ENCODE measurements around the gene KIF25. TPM values are rescaled to one million over a fixed set of nuclear protein-coding genes. Genes with fewer than 3 reads are reported as not detected.
A peak's percentile ranks its signal among the peaks of the same experiment; 100 is the strongest.

KIF25 gene
- total and polyA plus RNA-seq, 7 experiments from 2014 or later = 0.86 TPM; not detected in 6

DNA sequence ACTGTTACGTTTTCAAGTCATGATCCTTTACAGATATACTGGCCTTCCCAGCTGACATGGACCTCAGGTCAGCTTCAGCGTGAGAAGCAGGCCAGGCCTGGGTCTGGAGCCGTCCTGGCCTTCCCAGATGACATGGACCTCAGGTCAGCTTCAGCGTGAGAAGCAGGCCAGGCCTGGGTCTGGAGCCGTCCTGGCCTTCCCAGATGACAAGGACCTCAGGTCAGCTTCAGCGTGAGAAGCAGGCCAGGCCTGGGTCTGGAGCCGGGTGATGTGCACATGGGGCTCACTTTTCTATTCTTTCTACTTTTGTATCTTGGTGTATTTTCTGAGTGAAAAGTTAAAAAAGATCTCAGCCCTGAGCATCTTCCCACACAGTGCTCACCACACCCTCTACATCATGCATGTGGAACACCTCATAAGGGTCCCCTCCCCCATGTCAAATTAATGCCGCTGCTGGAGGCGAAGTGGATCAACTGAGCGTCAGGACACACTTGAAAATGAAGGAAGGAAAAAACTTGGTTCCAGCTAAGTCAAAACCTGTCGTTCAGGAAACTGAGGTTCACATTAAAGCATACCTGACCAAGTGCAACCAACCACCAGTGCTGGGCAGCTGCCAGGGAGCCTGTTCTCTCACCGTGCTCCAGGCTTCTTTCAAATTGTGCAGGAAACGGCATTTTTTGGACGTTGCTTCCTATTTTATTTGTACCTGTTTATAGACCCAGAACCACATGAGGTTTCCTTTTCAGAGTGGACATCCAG is 32.2 kb downstream of the KIF25 start:
- DNase-seq = no peak
- no peaks in the 10 kb centered on the region for H3K27me3 ChIP-seq (ENCODE audit: control insufficient read depth in 2 of 2, insufficient read depth in 2 of 2, low read length in 2 of 2)
- H3K9me3 Mint-ChIP-seq = peaks cover 0 to 7% (median 2%) of the 10 kb centered on the region in 11 donors
- no peaks in the 10 kb centered on the region for H3K9me3 ChIP-seq (ENCODE audit: control insufficient read depth in 2 of 3, low read length in 3 of 3)
- no peak overlapping the region for H3K27ac ChIP-seq (ENCODE audit: low read depth, low read length)
- H3K4me1 ChIP-seq (ENCODE audit: control insufficient read depth in 2 of 2, insufficient read depth in 2 of 2, low read length in 2 of 2) = no peaks in the 10 kb centered on the region
- ATAC-seq = no peak
- no peak overlapping the region for H3K4me3 ChIP-seq (ENCODE audit: low read length)
- ChIA-PET CTCF (no interaction called here), POLR2A (no interaction called here)
- H3K4me3 Mint-ChIP-seq = no peak overlapping the region
- H3K36me3 Mint-ChIP-seq = no peaks in the 10 kb centered on the region
- peaks cover 6 to 48% (median 23%) of the 10 kb centered on the region in 5 donors for H3K27me3 Mint-ChIP-seq
- peaks cover 0 to 3% (median 0%) of the 10 kb centered on the region in 7 donors for H3K4me1 Mint-ChIP-seq
- intact Hi-C loops (cut with micrococcal nuclease) = no loop called here
- H3K36me3 ChIP-seq (ENCODE audit: control insufficient read depth in 2 of 3, insufficient read depth in 3 of 3, low read length in 3 of 3) = no peaks in the 10 kb centered on the region
- H3K27ac Mint-ChIP-seq = no peak overlapping the region

GRCh38 chr6:168030218-168030746 is 32.8 kb downstream of the KIF25 start:
- POLR2A ChIA-PET = no interaction called here
- H3K4me1 ChIP-seq (ENCODE audit: control insufficient read depth in 2 of 2, insufficient read depth in 2 of 2, low read length in 2 of 2) = no peaks in the 10 kb centered on the region
- peaks cover 12 to 47% (median 27%) of the 10 kb centered on the region in 5 donors for H3K27me3 Mint-ChIP-seq
- ATAC-seq (no peak), DNase-seq (no peak)
- H3K36me3 ChIP-seq (ENCODE audit: control insufficient read depth in 2 of 3, insufficient read depth in 3 of 3, low read length in 3 of 3) = no peaks in the 10 kb centered on the region
- no peak overlapping the region for H3K27ac Mint-ChIP-seq
- intact Hi-C loops (cut with micrococcal nuclease) = no loop called here
- no peaks in the 10 kb centered on the region for H3K9me3 ChIP-seq (ENCODE audit: control insufficient read depth in 2 of 3, low read length in 3 of 3)
- no peaks in the 10 kb centered on the region for H3K27me3 ChIP-seq (ENCODE audit: control insufficient read depth in 2 of 2, insufficient read depth in 2 of 2, low read length in 2 of 2)
- H3K4me3 ChIP-seq (ENCODE audit: low read length) = no peak overlapping the region
- peaks cover 0 to 7% (median 2%) of the 10 kb centered on the region in 11 donors for H3K9me3 Mint-ChIP-seq
- H3K4me1 Mint-ChIP-seq = peaks cover 0 to 6% (median 0%) of the 10 kb centered on the region in 7 donors
- CTCF ChIA-PET = no interaction called here
- no peak overlapping the region for H3K27ac ChIP-seq (ENCODE audit: low read depth, low read length)
- no peak overlapping the region for H3K4me3 Mint-ChIP-seq
- no peaks in the 10 kb centered on the region for H3K36me3 Mint-ChIP-seq

- no peaks in the 10 kb centered on the region for H3K36me3 Mint-ChIP-seq
- intact Hi-C loops (cut with micrococcal nuclease) = no loop called here
- H3K9me3 Mint-ChIP-seq = peaks cover 0 to 11% (median 4%) of the 10 kb centered on the region in 11 donors
- POLR2A ChIA-PET = no interaction called here
- DNase-seq = no peak
- Histone ChIP-seq H3K27me3 (ENCODE audit: control insufficient read depth in 2 of 2, insufficient read depth in 2 of 2, low read length in 2 of 2) (no peaks in the 10 kb centered on the region), H3K36me3 (ENCODE audit: control insufficient read depth in 2 of 3, insufficient read depth in 3 of 3, low read length in 3 of 3) (no peaks in the 10 kb centered on the region), H3K4me1 (ENCODE audit: control insufficient read depth in 2 of 2, insufficient read depth in 2 of 2, low read length in 2 of 2) (no peaks in the 10 kb centered on the region), H3K9me3 (ENCODE audit: control insufficient read depth in 2 of 3, low read length in 3 of 3) (no peaks in the 10 kb centered on the region), H3K27ac (ENCODE audit: low read depth, low read length) (no peak overlapping the region), H3K4me3 (ENCODE audit: low read length) (no peak overlapping the region)
- H3K4me3 Mint-ChIP-seq = no peak overlapping the region
- no peak for ATAC-seq
- H3K27ac Mint-ChIP-seq = no peak overlapping the region
- peaks cover 18 to 45% (median 30%) of the 10 kb centered on the region in 5 donors for H3K27me3 Mint-ChIP-seq
- CTCF ChIA-PET = no interaction called here
- H3K4me1 Mint-ChIP-seq = peaks cover under 1 to 12% (median 6%) of the 10 kb centered on the region in 7 donors
These were observed 33.4 kb downstream of the KIF25 start for GRCh38 chr6:168030908-168031307.

DNA sequence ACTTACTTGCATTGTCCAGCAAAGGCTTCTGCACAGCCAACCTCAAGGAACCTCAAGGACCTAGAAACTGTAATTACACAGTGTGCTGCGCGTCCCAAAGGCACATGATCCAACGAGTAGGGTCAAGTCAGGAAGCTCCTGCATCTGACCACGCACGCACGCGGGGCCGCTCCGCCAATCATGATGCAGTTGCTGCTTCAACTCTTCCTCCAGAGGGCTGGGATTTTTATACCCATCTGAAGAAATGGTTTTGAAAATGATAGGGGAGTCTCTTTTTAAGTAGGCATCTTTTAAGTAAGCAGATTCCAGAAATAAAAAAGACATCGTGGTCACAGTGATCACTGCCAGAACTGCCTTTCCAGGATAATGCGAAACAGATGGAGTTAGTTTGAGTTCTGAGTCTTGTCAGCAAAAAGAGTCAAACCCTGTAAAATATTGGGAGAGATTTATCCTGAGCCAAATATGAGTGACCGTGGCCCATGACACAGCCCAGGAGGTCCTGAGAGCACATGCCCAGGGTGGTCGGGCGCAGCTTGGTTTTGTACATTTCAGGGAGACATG is 34.0 kb downstream of the KIF25 start:
- no peaks in the 10 kb centered on the region for H3K36me3 ChIP-seq (ENCODE audit: control insufficient read depth in 2 of 3, insufficient read depth in 3 of 3, low read length in 3 of 3)
- intact Hi-C loops (cut with micrococcal nuclease) = no loop called here
- H3K27me3 Mint-ChIP-seq = peaks cover 16 to 47% (median 34%) of the 10 kb centered on the region in 5 donors
- H3K4me1 ChIP-seq (ENCODE audit: control insufficient read depth in 2 of 2, insufficient read depth in 2 of 2, low read length in 2 of 2) = no peaks in the 10 kb centered on the region
- H3K27ac ChIP-seq (ENCODE audit: low read depth, low read length) = no peak overlapping the region
- ChIA-PET POLR2A (no interaction called here), CTCF (no interaction called here)
- H3K36me3 Mint-ChIP-seq = peaks cover 0 to 2% (median 0%) of the 10 kb centered on the region in 5 donors
- peaks cover 4 to 16% (median 8%) of the 10 kb centered on the region in 7 donors for H3K4me1 Mint-ChIP-seq
- H3K4me3 Mint-ChIP-seq = no peak overlapping the region
- H3K9me3 Mint-ChIP-seq = peaks cover 0 to 17% (median 6%) of the 10 kb centered on the region in 11 donors
- no peaks in the 10 kb centered on the region for H3K9me3 ChIP-seq (ENCODE audit: control insufficient read depth in 2 of 3, low read length in 3 of 3)
- ATAC-seq = no peak
- no peak for DNase-seq
- no peak overlapping the region for H3K4me3 ChIP-seq (ENCODE audit: low read length)
- H3K27ac Mint-ChIP-seq = no peak overlapping the region
- no peaks in the 10 kb centered on the region for H3K27me3 ChIP-seq (ENCODE audit: control insufficient read depth in 2 of 2, insufficient read depth in 2 of 2, low read length in 2 of 2)

GRCh38 chr6:168032005-168032760 is 34.7 kb downstream of the KIF25 start:
- Mint-ChIP-seq H3K27ac (no peak overlapping the region), H3K27me3 (peaks cover 13 to 43% (median 36%) of the 10 kb centered on the region in 5 donors), H3K4me1 (peaks cover 4 to 16% (median 8%) of the 10 kb centered on the region in 7 donors), H3K36me3 (peaks cover 0 to 3% (median 0%) of the 10 kb centered on the region in 5 donors), H3K9me3 (peaks cover 0 to 21% (median 7%) of the 10 kb centered on the region in 11 donors), H3K4me3 (no peak overlapping the region)
- intact Hi-C loops (cut with micrococcal nuclease) = no loop called here
- ATAC-seq = no peak
- H3K36me3 ChIP-seq (ENCODE audit: control insufficient read depth in 2 of 3, insufficient read depth in 3 of 3, low read length in 3 of 3) = no peaks in the 10 kb centered on the region
- H3K4me3 ChIP-seq (ENCODE audit: low read length) = no peak overlapping the region
- H3K9me3 ChIP-seq (ENCODE audit: control insufficient read depth in 2 of 3, low read length in 3 of 3) = no peaks in the 10 kb centered on the region
- ChIA-PET POLR2A (no interaction called here), CTCF (no interaction called here)
- H3K4me1 ChIP-seq (ENCODE audit: control insufficient read depth in 2 of 2, insufficient read depth in 2 of 2, low read length in 2 of 2) = no peaks in the 10 kb centered on the region
- no peaks in the 10 kb centered on the region for H3K27me3 ChIP-seq (ENCODE audit: control insufficient read depth in 2 of 2, insufficient read depth in 2 of 2, low read length in 2 of 2)
- H3K27ac ChIP-seq (ENCODE audit: low read depth, low read length) = no peak overlapping the region
- DNase-seq = no peak

- Mint-ChIP-seq H3K27ac (no peak overlapping the region), H3K9me3 (peaks cover 0 to 37% (median 15%) of the 10 kb centered on the region in 11 donors), H3K4me3 (peak overlapping the region in 1 of 10 donors; percentile 52), H3K4me1 (peaks cover 4 to 16% (median 8%) of the 10 kb centered on the region in 7 donors), H3K27me3 (peaks cover 13 to 52% (median 46%) of the 10 kb centered on the region in 5 donors), H3K36me3 (peaks cover 0 to 4% (median 0%) of the 10 kb centered on the region in 5 donors)
- intact Hi-C loops (cut with micrococcal nuclease) = no loop called here
- no peak for DNase-seq
- H3K27me3 ChIP-seq (ENCODE audit: control insufficient read depth in 2 of 2, insufficient read depth in 2 of 2, low read length in 2 of 2) = no peaks in the 10 kb centered on the region
- no peak for ATAC-seq
- ChIA-PET POLR2A (no interaction called here), CTCF (no interaction called here)
- no peak overlapping the region for H3K4me3 ChIP-seq (ENCODE audit: low read length)
- H3K36me3 ChIP-seq (ENCODE audit: control insufficient read depth in 2 of 3, insufficient read depth in 3 of 3, low read length in 3 of 3) = no peaks in the 10 kb centered on the region
- H3K27ac ChIP-seq (ENCODE audit: low read depth, low read length) = no peak overlapping the region
- peaks cover 0 to 7% (median 0%) of the 10 kb centered on the region in 3 experiments for H3K9me3 ChIP-seq (ENCODE audit: control insufficient read depth in 2 of 3, low read length in 3 of 3)
- no peaks in the 10 kb centered on the region for H3K4me1 ChIP-seq (ENCODE audit: control insufficient read depth in 2 of 2, insufficient read depth in 2 of 2, low read length in 2 of 2)
These were observed 36.3 kb downstream of the KIF25 start for GRCh38 chr6:168033791-168034190.

Measured in naive thymus-derived CD4-positive, alpha-beta T cell (primary cell).